Aorta (tissue), 5 donors: Measurements from ENCODE around the gene MAML2. TPM values are rescaled to one million over a fixed set of nuclear protein-coding genes. Genes with fewer than 3 reads are reported as not detected.

ENCODE experiments used
- ATAC-seq: fragments of 200-7000 bp; cut with Tn5 transposase; one replicate; pipeline ENCODE4 v1.9.1; 2022; ENCODE audit warnings: moderate library complexity; ENCODE audit not compliant: low FRiP score
- DNase-seq, 2 donors: peaks; one replicate each; pipeline ENCODE4 v3.0.0-alpha.2; 2020
- H3K27ac ChIP-seq, 2 donors: one replicate each; pipeline ENCODE4 v1.5.1; 2013; ENCODE audit warnings: low read length in 2 of 2, mild to moderate bottlenecking in 2 of 2, moderate library complexity in 2 of 2, control low read depth in 1 of 2, inconsistent platforms in 1 of 2, low read depth in 1 of 2
- H3K27me3 ChIP-seq, 2 donors: one replicate each; pipeline ENCODE4 v1.6.1; 2013; ENCODE audit warnings: control low read depth in 1 of 2, low read length in 1 of 2, mild to moderate bottlenecking in 1 of 2, moderate library complexity in 1 of 2; ENCODE audit not compliant: insufficient read depth in 2 of 2, control insufficient read depth in 1 of 2
- H3K36me3 ChIP-seq, 2 donors: one replicate each; pipeline ENCODE4 v1.6.1; 2013; ENCODE audit warnings: control low read depth in 1 of 2, low read length in 1 of 2, mild to moderate bottlenecking in 1 of 2; ENCODE audit not compliant: insufficient read depth in 2 of 2, control insufficient read depth in 1 of 2
- H3K4me1 ChIP-seq, 2 donors: one replicate each; pipeline ENCODE4 v1.6.1; 2013; ENCODE audit warnings: low read length in 2 of 2, control low read depth in 1 of 2, mild to moderate bottlenecking in 1 of 2, moderate library complexity in 1 of 2; ENCODE audit not compliant: insufficient read depth in 2 of 2, control insufficient read depth in 1 of 2
- H3K4me3 ChIP-seq, 2 donors: one replicate each; pipeline ENCODE4 v1.5.1; 2013; ENCODE audit warnings: low read length in 2 of 2, control low read depth in 1 of 2, mild to moderate bottlenecking in 1 of 2
- H3K9me3 ChIP-seq: one replicate; pipeline ENCODE4 v1.6.1; 2013; ENCODE audit warnings: mild to moderate bottlenecking, low read length; ENCODE audit not compliant: control insufficient read depth
- WGBS, 2 donors: extraction: QIAGEN DNeasy Blood & Tissue Kit; methylation state at CpG; one replicate each; pipeline ENCODE4 v1.1.7; 2013; 5-methylcytosine and 5-hydroxymethylcytosine counted together
- intact Hi-C, 2 donors: fragments of 100-400 bp; cut with DNase I; formaldehyde crosslinking; loops; one replicate each; pipeline versions ENCODE4 v1.14.2 to v1.15.0; 2022
- polyA plus RNA-seq, 2 donors: library from polyadenylated mRNA; stranded (reverse); fragments of 200-250 nt; gene quantifications; one replicate each; pipeline ENCODE4 v1.2.3, GENCODE V29; 2013
- total RNA-seq, 2 donors: library from RNA; stranded (reverse); fragmentation: NEBNext Ultra II Directional; extraction: Animal tissue kit (Norgen Biotek cat#: 25700); gene quantifications; one replicate each; pipeline ENCODE4 v1.2.1, GENCODE V29; 2021
- donor health status: healthy with polysubstance abuse.
- donor health status: Bipolar disorder and iron deficiency.
- donor health status: DM: no; HTN: no; CAD: no.
- donor health status: DM: no; HTN: no; CAD: no.
- donor health status: DM: yes; HTN: yes; CAD: no.

MAML2 gene
- total and polyA plus RNA-seq, 4 donors: 6.0 to 27.5 (median 14.0) TPM

DNA sequence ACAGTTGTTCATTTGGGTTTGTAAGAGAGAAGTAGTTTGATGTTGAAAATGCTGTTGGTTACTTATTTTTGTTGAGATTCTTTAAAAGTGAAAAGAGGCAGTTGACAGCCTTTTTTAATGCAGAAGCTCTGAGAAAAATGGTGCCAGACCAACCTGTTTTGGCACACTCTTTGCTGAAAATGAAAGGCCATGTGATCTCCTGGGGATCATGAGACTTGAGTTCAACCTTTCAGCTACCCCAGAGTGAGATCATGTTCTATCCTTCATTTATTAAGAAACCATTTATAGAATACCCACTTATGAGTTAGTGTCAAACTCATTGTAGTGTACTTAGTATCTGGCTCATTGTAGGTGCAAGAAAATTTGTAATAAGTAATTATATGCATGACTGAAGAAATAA, 196.2 kb downstream of the MAML2 start:
- Histone ChIP-seq H3K9me3 (no peaks in the 10 kb centered on the region), H3K27me3 (no peaks in the 10 kb centered on the region), H3K27ac (no peak overlapping the region), H3K4me1 (peaks cover 1 to 4% of the 10 kb centered on the region in 2 donors), H3K4me3 (no peak overlapping the region), H3K36me3 (no peaks in the 10 kb centered on the region)
- ATAC-seq (no peak), DNase-seq (no peak)
- intact Hi-C loops: no loop called here

DNA sequence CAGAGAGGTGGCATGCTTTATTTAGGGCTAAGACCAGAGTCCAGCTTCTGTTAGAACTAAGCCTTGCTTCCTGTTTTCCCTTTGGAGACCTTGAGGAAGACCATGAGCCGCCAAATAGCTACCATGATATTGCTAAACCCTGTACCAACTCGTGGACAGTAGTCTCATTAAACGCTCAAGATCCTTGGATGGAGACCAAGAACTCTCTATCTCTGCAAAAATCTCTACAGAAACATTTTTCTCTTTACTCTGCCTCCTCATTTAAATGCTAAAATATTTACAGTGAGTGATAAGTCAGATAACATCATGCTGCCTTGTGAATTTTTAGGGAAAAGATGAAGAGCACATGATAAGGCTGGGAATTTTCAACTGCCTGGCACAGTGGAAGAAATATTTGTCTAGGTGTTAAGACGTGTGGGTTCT, 197.8 kb downstream of the MAML2 start:
- Histone ChIP-seq H3K4me1 (peaks cover 0 to 4% of the 10 kb centered on the region in 2 donors), H3K36me3 (no peaks in the 10 kb centered on the region), H3K27me3 (no peaks in the 10 kb centered on the region), H3K9me3 (no peaks in the 10 kb centered on the region), H3K27ac (no peak overlapping the region), H3K4me3 (no peak overlapping the region)
- ATAC-seq: no peak
- WGBS, 2 donors: 39 to 47% methylated on average over 4 of the region's 4 CpGs
- no peak for DNase-seq
- intact Hi-C loops: no loop called here

GRCh38 chr11:96144553-96144952, 198.4 kb downstream of the MAML2 start:
- WGBS, 2 donors: 90 to 91% methylated on average over 2 of the region's 2 CpGs
- intact Hi-C loops: no loop called here
- ATAC-seq: no peak
- Histone ChIP-seq H3K4me3 (no peak overlapping the region), H3K27me3 (no peaks in the 10 kb centered on the region), H3K4me1 (peaks cover 0 to 4% of the 10 kb centered on the region in 2 donors), H3K9me3 (no peaks in the 10 kb centered on the region), H3K36me3 (no peaks in the 10 kb centered on the region), H3K27ac (no peak overlapping the region)
- DNase-seq: no peak

- Histone ChIP-seq H3K36me3 (no peaks in the 10 kb centered on the region), H3K27me3 (no peaks in the 10 kb centered on the region), H3K4me1 (peaks cover 0 to 4% of the 10 kb centered on the region in 2 donors), H3K27ac (no peak overlapping the region), H3K9me3 (no peaks in the 10 kb centered on the region), H3K4me3 (peak overlapping the region in 1 of 2 donors; percentile 26)
- ATAC-seq (no peak), DNase-seq (no peak)
- 24 to 38% methylated on average over 5 of the region's 5 CpGs for WGBS, 2 donors
- intact Hi-C loops: no loop called here
Observed at GRCh38 chr11:96143041-96143521, 199.9 kb downstream of the MAML2 start.

- DNase-seq (no peak), ATAC-seq (no peak)
- intact Hi-C loops: no loop called here
- Histone ChIP-seq H3K27me3 (no peaks in the 10 kb centered on the region), H3K4me1 (peaks cover 3 to 9% of the 10 kb centered on the region in 2 donors), H3K27ac (no peak overlapping the region), H3K9me3 (no peaks in the 10 kb centered on the region), H3K36me3 (no peaks in the 10 kb centered on the region), H3K4me3 (no peak overlapping the region)
- 92 to 93% methylated on average over 9 of the region's 9 CpGs for WGBS, 2 donors
Observed at GRCh38 chr11:96141626-96142025, 201.4 kb downstream of the MAML2 start.

DNA sequence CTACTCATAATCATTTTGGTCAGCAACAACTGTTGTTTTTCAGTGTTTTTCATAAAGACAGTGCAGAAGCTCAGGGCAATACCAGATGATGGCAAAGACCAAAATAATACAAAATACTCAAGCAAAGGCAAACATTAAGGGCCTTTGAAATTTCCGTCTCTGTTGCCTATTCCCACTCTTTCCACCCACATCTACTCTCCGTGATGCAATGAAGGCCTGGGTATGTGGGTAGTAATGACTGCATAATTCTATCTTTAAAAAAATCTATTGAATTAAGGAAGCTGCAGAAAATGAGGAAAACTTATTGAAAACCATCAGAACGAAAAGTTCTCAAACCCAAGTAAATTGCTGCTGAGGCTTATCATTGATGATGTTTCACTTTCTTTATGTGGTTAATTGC, 203.3 kb downstream of the MAML2 start:
- WGBS, 2 donors: 87% methylated on average over 3 of the region's 3 CpGs
- no peak for ATAC-seq
- H3K4me1 ChIP-seq: peaks cover 6 to 9% of the 10 kb centered on the region in 2 donors
- no peaks in the 10 kb centered on the region for H3K9me3 ChIP-seq
- no peak for DNase-seq
- no peaks in the 10 kb centered on the region for H3K36me3 ChIP-seq
- no peaks in the 10 kb centered on the region for H3K27me3 ChIP-seq
- no peak overlapping the region for H3K4me3 ChIP-seq
- no peak overlapping the region for H3K27ac ChIP-seq
- intact Hi-C loops: no loop called here

DNA sequence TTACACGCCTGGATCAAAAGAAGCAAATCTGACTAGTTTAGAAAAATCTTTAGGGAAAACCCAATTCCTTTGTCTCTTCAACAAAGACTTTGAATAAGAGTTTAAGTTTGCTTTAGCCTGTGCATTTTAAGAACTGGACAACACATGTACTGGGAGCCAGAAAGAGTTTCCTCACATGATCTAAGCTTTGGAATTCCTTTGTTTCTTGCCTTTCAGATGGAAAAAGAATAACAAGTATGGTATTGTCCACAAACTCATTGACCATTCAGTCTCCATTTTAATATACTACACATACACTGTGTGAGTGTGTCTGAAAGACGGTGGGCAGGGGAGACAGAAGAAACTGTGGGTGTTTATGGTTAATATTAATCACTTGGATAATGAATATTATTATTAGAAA, 205.6 kb downstream of the MAML2 start:
- no peaks in the 10 kb centered on the region for H3K36me3 ChIP-seq
- ATAC-seq (no peak), DNase-seq (no peak)
- peaks cover 4 to 6% of the 10 kb centered on the region in 2 donors for H3K4me1 ChIP-seq
- H3K27ac ChIP-seq: no peak overlapping the region
- H3K27me3 ChIP-seq: no peaks in the 10 kb centered on the region
- intact Hi-C loops: no loop called here
- no peaks in the 10 kb centered on the region for H3K9me3 ChIP-seq
- WGBS, 2 donors: 83 to 85% methylated on average over 2 of the region's 2 CpGs
- H3K4me3 ChIP-seq: no peak overlapping the region

GRCh38 chr11:96136613-96137298, 206.2 kb downstream of the MAML2 start:
- ATAC-seq (no peak), DNase-seq (no peak)
- Histone ChIP-seq H3K27me3 (no peaks in the 10 kb centered on the region), H3K9me3 (no peaks in the 10 kb centered on the region), H3K27ac (no peak overlapping the region), H3K4me1 (peaks cover 4 to 6% of the 10 kb centered on the region in 2 donors), H3K4me3 (no peak overlapping the region), H3K36me3 (no peaks in the 10 kb centered on the region)
- 34 to 36% methylated on average over 3 of the region's 3 CpGs for WGBS, 2 donors
- intact Hi-C loops: no loop called here

DNA sequence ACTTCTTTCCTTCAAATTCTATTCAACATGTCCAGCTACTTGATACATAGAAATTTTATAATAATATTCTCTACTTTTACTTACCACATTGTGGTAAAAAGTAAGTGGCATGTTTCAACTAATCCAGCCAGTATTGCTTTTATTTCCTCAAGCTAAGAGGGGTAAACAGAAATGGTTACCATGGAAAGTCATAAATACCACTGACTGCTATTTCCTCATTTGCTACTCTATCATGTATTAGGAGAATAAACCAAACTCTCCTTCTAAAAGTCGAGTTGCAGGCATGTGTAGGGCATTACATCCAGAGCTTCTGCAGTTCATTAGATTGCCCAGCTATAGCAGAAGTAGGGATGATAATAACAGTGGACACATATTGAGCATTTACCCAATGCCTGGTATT, 208.4 kb downstream of the MAML2 start:
- Histone ChIP-seq H3K27me3 (no peaks in the 10 kb centered on the region), H3K36me3 (no peaks in the 10 kb centered on the region), H3K9me3 (no peaks in the 10 kb centered on the region), H3K4me1 (peaks cover 4 to 6% of the 10 kb centered on the region in 2 donors), H3K27ac (no peak overlapping the region), H3K4me3 (no peak overlapping the region)
- peak; percentile 64 for ATAC-seq
- no peak for DNase-seq
- intact Hi-C loops: no loop called here
- WGBS, 2 donors: 1 to 6% methylated on average over 1 of the region's 1 CpG
